HL-60/S4 treated with retinoic acid at 250 ng/mL for 4 days and 3 days (cell line): ENCODE measurements around the gene HSD3B1.
"Not testable (repeated sequence)": the region's sequence is repeated elsewhere in the genome, so short reads cannot be mapped to it uniquely, and the experiment has no call there.

Experiments used
- in situ Hi-C: fragments of 300-500 bp; cut with MboI; formaldehyde crosslinking; loops from 2 replicates; pipeline ENCODE4 v1.7.0; 2022; ENCODE audit warnings: low sequenced_read_pairs

The HSD3B1 gene

DNA sequence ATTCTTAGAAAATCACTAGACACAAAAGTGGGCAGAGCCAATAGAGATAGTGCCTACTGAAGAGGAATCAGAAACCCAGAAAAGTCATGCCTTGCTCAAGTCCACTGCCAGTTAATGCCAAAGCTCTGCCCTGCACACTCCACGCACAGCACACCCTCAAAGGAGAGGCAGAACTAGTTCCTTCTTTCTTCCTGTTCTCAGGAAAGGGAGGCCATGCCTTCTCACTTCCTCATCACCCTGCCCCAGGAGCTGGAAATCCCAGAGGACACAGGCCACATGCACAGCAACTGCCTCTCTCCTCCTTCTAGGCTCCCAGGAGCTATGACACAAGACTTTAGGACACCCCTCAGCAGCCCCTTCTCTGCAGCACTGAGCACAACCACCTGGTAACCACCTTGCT lies 45.6 kb downstream of the HSD3B1 start:
- in situ Hi-C loops: not testable (repeated sequence)

DNA sequence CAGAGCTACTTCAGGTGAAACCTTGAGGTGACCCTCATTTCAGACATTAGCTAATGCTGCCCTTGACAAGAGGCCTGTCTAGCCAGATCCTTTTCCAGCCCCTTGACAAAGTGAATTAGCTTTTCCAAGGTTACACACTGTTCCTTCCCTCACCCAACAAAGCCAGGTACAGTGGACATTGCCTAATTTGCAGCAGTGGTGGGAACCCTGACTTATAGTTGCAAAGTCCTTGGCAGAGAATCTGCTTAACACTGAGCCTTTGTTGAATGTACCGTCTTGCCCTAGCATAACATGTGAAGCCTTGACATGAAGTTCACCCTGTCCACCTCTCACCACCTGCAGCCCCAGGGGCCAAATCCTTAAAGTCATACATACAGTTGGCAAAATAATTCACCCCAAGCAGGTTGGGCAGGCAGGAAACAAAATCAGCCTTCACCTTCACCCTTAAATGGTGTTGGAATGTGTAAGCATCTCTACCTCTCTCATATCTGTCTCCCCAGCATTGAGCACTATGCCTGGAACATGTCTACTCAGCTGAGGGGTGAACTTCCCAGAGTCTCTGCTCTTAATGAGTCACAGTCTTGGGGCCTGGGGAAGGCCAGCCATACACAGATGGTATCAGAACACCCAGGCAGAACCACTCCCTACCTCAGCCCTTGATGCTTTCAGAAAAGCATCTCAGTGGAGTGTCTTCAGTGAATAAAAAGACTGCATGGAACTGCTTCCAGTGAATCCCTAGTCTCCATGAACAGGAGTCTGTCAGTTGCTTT lies 46.5 kb downstream of the HSD3B1 start:
- in situ Hi-C loops: not testable (repeated sequence)

DNA sequence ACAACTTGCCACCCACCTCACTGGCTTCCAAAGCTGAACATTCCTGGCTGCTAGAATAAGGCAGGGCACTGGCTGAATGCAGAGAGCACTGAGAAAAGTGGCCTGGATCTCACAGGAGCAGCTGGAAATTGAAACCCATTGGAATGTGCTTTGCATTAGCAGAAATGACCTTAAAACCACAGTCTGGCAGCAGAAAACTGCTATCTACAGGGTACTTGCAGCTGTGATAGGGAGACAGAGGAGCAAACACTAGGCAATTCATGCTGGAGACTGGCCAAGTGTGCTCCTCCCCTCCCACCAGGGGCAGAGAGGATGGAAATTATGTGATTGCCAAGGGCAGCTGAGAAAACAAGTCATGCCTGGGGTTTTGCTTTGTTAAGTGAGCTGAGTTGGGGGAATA lies 47.2 kb downstream of the HSD3B1 start:
- in situ Hi-C loops: no loop called here

DNA sequence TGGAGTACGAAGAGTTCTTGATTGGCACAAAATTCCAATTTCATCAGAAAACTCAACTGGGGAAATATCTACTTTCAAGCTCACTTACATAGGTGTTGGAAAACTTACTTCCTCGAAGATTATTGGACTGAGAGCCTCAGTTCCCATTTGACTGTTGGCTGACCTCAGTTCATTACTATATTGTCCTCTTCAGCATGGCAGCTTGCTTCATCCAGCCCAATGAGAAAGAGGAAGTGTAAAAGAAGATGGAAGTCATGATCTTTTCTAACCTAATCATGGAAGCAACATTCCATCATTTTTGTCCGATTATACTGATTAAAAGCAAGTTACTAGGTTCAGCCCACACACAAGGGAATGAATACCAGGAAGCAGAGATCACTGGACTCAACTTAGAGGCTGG lies 49.4 kb downstream of the HSD3B1 start:
- in situ Hi-C loops: no loop called here

DNA sequence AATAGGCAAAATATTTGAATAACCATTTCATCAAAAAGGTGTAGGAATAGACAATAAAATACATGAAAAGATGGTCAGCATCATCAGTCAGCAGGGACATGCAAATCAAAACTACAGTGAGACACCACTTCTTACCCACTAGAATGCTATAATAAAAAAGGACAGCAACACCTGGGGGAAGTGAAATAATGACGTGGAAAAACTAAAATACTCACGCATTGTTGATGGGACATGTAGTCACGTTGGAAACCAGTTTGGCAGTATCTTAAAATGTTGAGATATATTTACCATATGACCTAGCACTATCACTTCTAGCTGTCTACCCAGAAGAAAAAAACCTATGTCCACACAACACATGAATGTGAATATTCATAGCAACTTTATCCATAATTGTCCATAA lies 53.4 kb downstream of the HSD3B1 start:
- in situ Hi-C loops: not testable (repeated sequence)

DNA sequence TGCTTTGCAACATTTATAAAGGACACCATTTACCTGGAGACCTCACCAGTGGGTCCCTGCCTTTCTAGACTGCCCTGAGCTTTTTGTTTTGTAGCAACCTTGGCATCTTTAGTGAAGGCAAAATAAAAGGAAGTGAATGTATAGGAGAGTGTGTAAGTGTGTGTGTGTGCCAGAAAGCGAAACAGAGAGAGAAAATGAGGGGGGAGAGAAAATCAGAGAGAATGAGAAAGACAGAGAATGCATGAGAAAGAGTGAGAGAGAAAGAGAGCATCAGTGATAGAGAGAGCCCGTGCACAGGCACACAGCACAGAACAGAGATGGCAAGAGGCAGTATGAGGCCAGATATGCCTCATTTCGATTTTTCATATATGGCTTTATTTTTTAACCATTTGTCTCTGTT lies 57.5 kb downstream of the HSD3B1 start:
- in situ Hi-C loops: no loop called here
